K562 (cell line): Measurements from ENCODE around the gene AURKB. TPM values are rescaled to one million over a fixed set of nuclear protein-coding genes. Genes with fewer than 3 reads are reported as not detected.

Experiments used
- CBX2 ChIP-seq: fragments of 200-600 bp; sonication (generic); IDR thresholded peaks from one replicate; pipeline ENCODE4 v1.6.1; 2012; ENCODE audit warnings: mild to moderate bottlenecking, low read length, inconsistent platforms; ENCODE audit not compliant: insufficient read depth, poor library complexity, severe bottlenecking
- CBX8 ChIP-seq: fragments of 200-600 bp; sonication (generic); IDR thresholded peaks from 2 replicates; pipeline ENCODE4 v1.6.1; 2012; ENCODE audit warnings: borderline replicate concordance, mixed run types, low read depth, mild to moderate bottlenecking, moderate library complexity, mixed read lengths, low read length, control low read depth, inconsistent platforms; ENCODE audit not compliant: poor library complexity, severe bottlenecking; ENCODE audit errors: extremely low read depth
- COPS2 ChIP-seq: fragments of 450-650 bp; conservative IDR thresholded peaks from 2 replicates; pipeline ENCODE4 v1.6.1; 2016; ENCODE audit warnings: mild to moderate bottlenecking, moderate library complexity
- DMBX1 ChIP-seq: fragments of 250-450 bp; sonication (Bioruptor Pico); IDR thresholded peaks from 2 replicates; pipeline ENCODE4 v1.8.0; 2022; ENCODE audit warnings: inconsistent platforms, mild to moderate bottlenecking, moderate library complexity, borderline replicate concordance
- FOXA1 ChIP-seq: fragments of 450-650 bp; IDR thresholded peaks from 2 replicates; pipeline ENCODE4 v1.6.1; 2016; ENCODE audit warnings: mild to moderate bottlenecking, borderline replicate concordance
- HSF4 ChIP-seq: fragments of 250-450 bp; sonication (Bioruptor Pico); IDR thresholded peaks from 2 replicates; pipeline ENCODE4 v2.1.2; 2022; ENCODE audit warnings: mild to moderate bottlenecking, moderate library complexity, borderline replicate concordance
- MCM7 ChIP-seq, 2 experiments: fragments of 450-650 bp; IDR thresholded peaks; 2 replicates each; pipeline ENCODE4 v1.6.1; 2016 to 2018
- OTX1 ChIP-seq: fragments of 450-650 bp; formaldehyde crosslinking; IDR thresholded peaks from 2 replicates; pipeline ENCODE4 v1.4.0; 2022; ENCODE audit warnings: mild to moderate bottlenecking
- POLR2B ChIP-seq: fragments of 450-650 bp; IDR thresholded peaks from 2 replicates; pipeline ENCODE4 v1.6.1; 2018; ENCODE audit warnings: low read depth; ENCODE audit not compliant: partially characterized antibody
- RBM22 ChIP-seq: fragments of 200-400 bp; formaldehyde crosslinking; IDR thresholded peaks from 2 replicates; pipeline ENCODE4 v1.6.1; 2018; ENCODE audit warnings: low read length, low read depth; ENCODE audit not compliant: poor library complexity, severe bottlenecking
- SRSF7 ChIP-seq: fragments of 200-400 bp; formaldehyde crosslinking; optimal IDR thresholded peaks from 2 replicates; pipeline ENCODE3; 2017; ENCODE audit warnings: mild to moderate bottlenecking, low read depth, low read length
- SRSF9 ChIP-seq: fragments of 200-400 bp; formaldehyde crosslinking; IDR thresholded peaks from 2 replicates; pipeline ENCODE4 v1.6.1; 2017; ENCODE audit warnings: low read depth, low read length, borderline replicate concordance
- ZKSCAN8 ChIP-seq: fragments of 200-800 bp; sonication (Bioruptor generic); IDR thresholded peaks from 2 replicates; pipeline ENCODE4 v1.6.1; 2016; ENCODE audit warnings: missing genetic modification characterization, missing compliant biosample characterization
- ZNF41 ChIP-seq: fragments of 250-450 bp; sonication (Bioruptor Pico); conservative IDR thresholded peaks from 2 replicates; pipeline ENCODE4 v1.4.0; 2020; ENCODE audit warnings: mild to moderate bottlenecking
- ZNF507 ChIP-seq: conservative IDR thresholded peaks from 2 replicates; pipeline ENCODE4 v1.6.1; 2017; ENCODE audit warnings: missing genetic modification characterization, missing compliant biosample characterization
- polyA plus RNA-seq, 8 experiments: library from polyadenylated mRNA; depleted of rRNA in 4 of 8; stranded (reverse) in 5 of 8; unstranded in 3 of 8; fragments of >200 nt; fragmentation: Nextera tagmentation in 2 of 8; fragmentation: Illumina TruSeq in 1 of 8; extraction: Ambion mirVana in 2 of 8; extraction: Trizol in 1 of 8; gene quantifications; 2 replicates each; pipeline versions ENCODE4 v1.2.1 to v1.2.3, GENCODE V29; 2011 to 2014; ENCODE audit warnings: inconsistent platforms in 1 of 8, missing spikeins in 1 of 8
- total RNA-seq, 7 experiments: library from RNA; depleted of rRNA in 6 of 7; stranded (reverse); fragments of >200 nt in 6 of 7; fragmentation: Illumina TruSeq in 2 of 7; extraction: Trizol in 2 of 7; gene quantifications; 2 replicates each; pipeline versions ENCODE4 v1.2.1 to v1.2.3, GENCODE V29; 2011 to 2021; ENCODE audit warnings: low replicate concordance in 1 of 7
- TF ChIP-seq, protein P1 (sequence below): sonication (generic); formaldehyde crosslinking; IDR thresholded peaks from 2 replicates; pipeline ENCODE4 v1.4.0; 2020; ENCODE audit warnings: mild to moderate bottlenecking, missing genetic modification reagents
- TF ChIP-seq, protein P2 (sequence below): fragments of 250-450 bp; sonication (Bioruptor Pico); IDR thresholded peaks from 2 replicates; pipeline ENCODE4 v1.8.0; 2021; ENCODE audit warnings: borderline replicate concordance, mild to moderate bottlenecking, moderate library complexity; ENCODE audit not compliant: poor library complexity, severe bottlenecking
- TF ChIP-seq, protein P3 (sequence below), 2 experiments: fragments of 450-650 bp in 1 of 2; sonication (generic) in 1 of 2; formaldehyde crosslinking in 1 of 2; IDR thresholded peaks in 1 of 2; conservative IDR thresholded peaks in 1 of 2; 2 replicates each; pipeline versions ENCODE4 v1.6.1 to v1.8.1; 2016 to 2023; ENCODE audit warnings: mild to moderate bottlenecking in 2 of 2, moderate library complexity in 2 of 2, inconsistent platforms in 1 of 2, missing genetic modification reagents in 1 of 2
- TF ChIP-seq, protein P4 (sequence below): fragments of 250-450 bp; sonication (Bioruptor Pico); IDR thresholded peaks from 2 replicates; pipeline ENCODE4 v1.4.0; 2020; ENCODE audit warnings: borderline replicate concordance

The AURKB gene
- total and polyA plus RNA-seq, 9 of the 15 experiments (the other 6 are each of a cell fraction or from before 2014, with no cell fraction given), result 27.2 to 114 (median 74.8) TPM

DNA sequence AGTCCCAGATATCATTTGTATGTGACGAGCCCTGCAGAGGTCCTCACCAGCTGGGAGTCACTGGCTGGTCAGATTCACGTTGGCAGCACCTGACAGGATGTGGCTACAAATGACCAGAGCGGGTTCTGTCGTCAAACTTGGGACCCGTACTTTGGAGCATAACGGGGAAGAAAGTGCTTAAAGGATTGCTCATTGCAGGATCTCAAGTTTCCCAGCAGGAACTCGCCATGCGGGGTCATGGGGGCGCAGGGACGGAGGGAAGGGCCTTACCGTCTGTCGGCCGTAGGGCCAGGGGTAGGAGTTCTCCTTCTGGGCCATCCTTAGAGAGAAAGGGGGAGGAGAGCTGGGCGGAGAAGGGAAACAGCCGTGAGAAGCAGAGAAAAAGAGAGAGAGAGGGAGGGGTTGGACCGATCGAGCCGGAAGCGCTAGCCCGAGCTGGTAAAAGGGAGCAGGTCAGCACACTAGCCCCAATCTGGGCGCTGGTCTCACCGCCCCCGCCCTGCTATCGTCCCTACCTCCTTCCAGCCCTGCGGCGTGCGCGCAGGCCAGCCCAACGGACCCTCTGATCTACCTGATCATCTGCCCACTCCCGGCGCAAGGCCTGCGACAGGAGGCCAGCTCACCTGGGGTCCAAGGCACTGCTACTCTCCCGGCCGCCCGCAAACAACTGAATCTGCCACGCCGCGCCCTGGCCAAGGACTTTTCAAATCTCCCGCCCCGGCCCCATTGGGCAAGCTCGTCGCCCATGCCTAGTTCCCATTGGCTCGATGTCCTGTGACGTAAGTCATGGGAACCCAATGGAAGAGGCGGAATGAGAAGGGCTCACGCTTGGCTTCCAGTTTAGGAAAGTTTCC is at the start of gene AURKB (continued):
- TF ChIP-seq, protein P1, sequence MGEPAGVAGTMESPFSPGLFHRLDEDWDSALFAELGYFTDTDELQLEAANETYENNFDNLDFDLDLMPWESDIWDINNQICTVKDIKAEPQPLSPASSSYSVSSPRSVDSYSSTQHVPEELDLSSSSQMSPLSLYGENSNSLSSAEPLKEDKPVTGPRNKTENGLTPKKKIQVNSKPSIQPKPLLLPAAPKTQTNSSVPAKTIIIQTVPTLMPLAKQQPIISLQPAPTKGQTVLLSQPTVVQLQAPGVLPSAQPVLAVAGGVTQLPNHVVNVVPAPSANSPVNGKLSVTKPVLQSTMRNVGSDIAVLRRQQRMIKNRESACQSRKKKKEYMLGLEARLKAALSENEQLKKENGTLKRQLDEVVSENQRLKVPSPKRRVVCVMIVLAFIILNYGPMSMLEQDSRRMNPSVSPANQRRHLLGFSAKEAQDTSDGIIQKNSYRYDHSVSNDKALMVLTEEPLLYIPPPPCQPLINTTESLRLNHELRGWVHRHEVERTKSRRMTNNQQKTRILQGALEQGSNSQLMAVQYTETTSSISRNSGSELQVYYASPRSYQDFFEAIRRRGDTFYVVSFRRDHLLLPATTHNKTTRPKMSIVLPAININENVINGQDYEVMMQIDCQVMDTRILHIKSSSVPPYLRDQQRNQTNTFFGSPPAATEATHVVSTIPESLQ (CRISPR knock-in tag), result no peak
- TF ChIP-seq SRSF7, result no peak
- TF ChIP-seq ZNF41 (CRISPR knock-in tag), result no peak
- TF ChIP-seq RBM22, result peak; percentile 39
- no peak for TF ChIP-seq MCM7 (IDR thresholded peaks at IDR 0.05)
- no peak for TF ChIP-seq CBX8
- no peak for TF ChIP-seq ZKSCAN8 (CRISPR knock-in tag)
- TF ChIP-seq HSF4 (CRISPR knock-in tag), result no peak
- TF ChIP-seq, protein P2, sequence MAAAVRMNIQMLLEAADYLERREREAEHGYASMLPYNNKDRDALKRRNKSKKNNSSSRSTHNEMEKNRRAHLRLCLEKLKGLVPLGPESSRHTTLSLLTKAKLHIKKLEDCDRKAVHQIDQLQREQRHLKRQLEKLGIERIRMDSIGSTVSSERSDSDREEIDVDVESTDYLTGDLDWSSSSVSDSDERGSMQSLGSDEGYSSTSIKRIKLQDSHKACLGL (CRISPR knock-in tag), result peak; percentile 57
- TF ChIP-seq CBX2, result no peak
- TF ChIP-seq OTX1 (CRISPR knock-in tag), result no peak
- TF ChIP-seq DMBX1, result no peak
- no peak for TF ChIP-seq COPS2
- peak; percentile 86 for TF ChIP-seq POLR2B
- TF ChIP-seq SRSF9, result no peak
- TF ChIP-seq, protein P3, sequence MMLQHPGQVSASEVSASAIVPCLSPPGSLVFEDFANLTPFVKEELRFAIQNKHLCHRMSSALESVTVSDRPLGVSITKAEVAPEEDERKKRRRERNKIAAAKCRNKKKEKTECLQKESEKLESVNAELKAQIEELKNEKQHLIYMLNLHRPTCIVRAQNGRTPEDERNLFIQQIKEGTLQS (IDR thresholded peaks at IDR 0.05), result 0 out of 2 replicates have a peak, but pooled peaks have one; percentile 11
- TF ChIP-seq, protein P3 (CRISPR knock-in tag; conservative IDR thresholded peaks at IDR 0.05), result no peak; the same call in 1 of the 2 replicates
- TF ChIP-seq, protein P4, sequence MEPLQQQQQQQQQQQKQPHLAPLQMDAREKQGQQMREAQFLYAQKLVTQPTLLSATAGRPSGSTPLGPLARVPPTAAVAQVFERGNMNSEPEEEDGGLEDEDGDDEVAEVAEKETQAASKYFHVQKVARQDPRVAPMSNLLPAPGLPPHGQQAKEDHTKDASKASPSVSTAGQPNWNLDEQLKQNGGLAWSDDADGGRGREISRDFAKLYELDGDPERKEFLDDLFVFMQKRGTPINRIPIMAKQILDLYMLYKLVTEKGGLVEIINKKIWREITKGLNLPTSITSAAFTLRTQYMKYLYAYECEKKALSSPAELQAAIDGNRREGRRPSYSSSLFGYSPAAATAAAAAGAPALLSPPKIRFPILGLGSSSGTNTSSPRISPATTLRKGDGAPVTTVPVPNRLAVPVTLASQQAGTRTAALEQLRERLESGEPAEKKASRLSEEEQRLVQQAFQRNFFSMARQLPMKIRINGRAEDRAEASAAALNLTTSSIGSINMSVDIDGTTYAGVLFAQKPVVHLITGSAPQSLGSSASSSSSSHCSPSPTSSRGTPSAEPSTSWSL (CRISPR knock-in tag), result no peak
- TF ChIP-seq FOXA1, result no peak
- TF ChIP-seq ZNF507 (tag), result no peak
